Measurements from ENCODE around the gene CHPF.

DNA sequence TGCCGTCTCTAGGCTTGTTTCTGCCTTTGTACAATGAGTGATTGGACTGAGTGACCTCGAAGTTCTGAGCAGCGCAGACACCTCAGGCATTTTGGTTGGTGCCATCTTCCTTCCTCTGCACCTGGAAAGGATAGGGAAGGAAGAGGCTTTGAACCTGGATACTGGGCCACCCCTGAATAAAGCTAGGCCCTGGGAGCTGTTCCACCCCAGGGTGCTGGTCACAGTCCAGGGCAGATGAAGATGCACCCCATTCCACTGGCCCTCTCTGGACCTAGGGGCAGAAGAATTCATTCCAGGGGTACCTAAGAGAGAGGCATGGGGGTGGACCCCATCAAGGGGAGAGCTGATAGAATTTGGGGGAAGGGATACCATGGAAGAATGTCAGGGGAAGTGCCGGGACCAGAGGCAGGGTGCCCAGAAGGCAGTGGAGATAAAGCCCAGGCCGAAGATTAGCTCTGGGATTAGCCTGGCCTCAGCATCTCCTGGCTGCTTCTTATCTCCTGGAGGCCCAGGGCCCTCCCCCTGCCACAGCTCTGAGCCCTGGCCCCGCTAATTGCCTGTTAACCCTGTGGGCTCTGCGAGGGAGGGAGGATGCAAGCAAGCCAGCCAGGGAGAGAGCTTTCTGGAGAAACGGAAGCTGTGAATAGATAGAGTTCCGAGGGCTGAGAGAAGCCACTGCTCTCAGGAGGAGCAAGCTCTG is 17.9 kb downstream of the CHPF start:
- TF ChIP-seq, protein P1, sequence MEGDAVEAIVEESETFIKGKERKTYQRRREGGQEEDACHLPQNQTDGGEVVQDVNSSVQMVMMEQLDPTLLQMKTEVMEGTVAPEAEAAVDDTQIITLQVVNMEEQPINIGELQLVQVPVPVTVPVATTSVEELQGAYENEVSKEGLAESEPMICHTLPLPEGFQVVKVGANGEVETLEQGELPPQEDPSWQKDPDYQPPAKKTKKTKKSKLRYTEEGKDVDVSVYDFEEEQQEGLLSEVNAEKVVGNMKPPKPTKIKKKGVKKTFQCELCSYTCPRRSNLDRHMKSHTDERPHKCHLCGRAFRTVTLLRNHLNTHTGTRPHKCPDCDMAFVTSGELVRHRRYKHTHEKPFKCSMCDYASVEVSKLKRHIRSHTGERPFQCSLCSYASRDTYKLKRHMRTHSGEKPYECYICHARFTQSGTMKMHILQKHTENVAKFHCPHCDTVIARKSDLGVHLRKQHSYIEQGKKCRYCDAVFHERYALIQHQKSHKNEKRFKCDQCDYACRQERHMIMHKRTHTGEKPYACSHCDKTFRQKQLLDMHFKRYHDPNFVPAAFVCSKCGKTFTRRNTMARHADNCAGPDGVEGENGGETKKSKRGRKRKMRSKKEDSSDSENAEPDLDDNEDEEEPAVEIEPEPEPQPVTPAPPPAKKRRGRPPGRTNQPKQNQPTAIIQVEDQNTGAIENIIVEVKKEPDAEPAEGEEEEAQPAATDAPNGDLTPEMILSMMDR (IDR thresholded peaks at IDR 0.05), result no peak
- TF ChIP-seq POLR2A (IDR thresholded peaks at IDR 0.05), result no peak
